ENCODE data around the gene ZNF474. TPM values are rescaled to one million over a fixed set of nuclear protein-coding genes. Genes with fewer than 3 reads are reported as not detected.

Gene ZNF474
- total RNA-seq, 2 donors from 2014 or later, result 0.16 TPM; not detected in 1

DNA sequence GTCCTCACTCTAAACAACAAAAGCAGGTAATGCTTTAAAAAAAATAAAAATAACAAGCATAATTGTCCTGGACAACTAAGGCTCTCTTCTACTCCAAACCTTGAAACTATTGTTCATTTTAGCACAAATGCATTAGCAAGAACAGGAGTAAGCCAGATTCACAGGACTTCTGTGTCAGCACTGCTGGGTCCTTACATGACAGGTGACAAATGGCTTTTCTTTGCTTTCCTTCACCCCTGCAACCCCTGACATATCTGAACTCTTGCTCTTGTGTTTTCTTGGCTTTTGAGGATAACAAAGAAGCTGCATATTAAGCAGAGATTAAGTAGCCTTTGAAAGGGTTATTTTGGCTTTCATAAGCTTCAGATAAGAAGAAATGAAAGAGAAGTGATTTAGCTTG, 71.1 kb downstream of the ZNF474 start:
- intact Hi-C loops (cut with DNase I), result no loop called here
- ATAC-seq (no peak), DNase-seq (no peak)

DNA sequence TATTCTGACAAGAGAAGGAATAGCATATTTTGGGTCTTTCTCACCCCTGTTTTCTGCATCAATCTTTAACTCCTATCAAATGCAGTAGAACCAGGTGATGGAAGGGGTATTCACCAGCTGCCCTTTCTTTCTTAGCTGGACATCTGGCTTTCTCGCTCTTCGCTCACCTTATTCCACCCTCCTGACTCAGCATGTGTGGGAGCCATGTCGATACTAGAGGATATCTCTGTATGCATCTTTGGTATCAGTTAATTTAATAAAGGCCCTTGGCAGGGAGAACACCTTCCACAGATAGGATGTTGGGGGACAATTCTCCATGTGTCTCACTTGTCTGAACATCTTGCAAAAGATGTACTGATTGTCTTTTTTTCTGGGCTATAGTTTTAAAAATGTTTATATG, 71.5 kb downstream of the ZNF474 start:
- intact Hi-C loops (cut with DNase I), result no loop called here

GRCh38 chr5:122201365-122201764, 72.0 kb downstream of the ZNF474 start:
- ATAC-seq (no peak), DNase-seq (no peak)
- intact Hi-C loops (cut with DNase I), result no loop called here

More for the DNA sequence above, 71.5 kb downstream of the ZNF474 start:
- ATAC-seq (no peak), DNase-seq (no peak)

- intact Hi-C loops (cut with DNase I), result no loop called here
- no peak for ATAC-seq
- DNase-seq, result no peak
These were observed 73.6 kb downstream of the ZNF474 start for GRCh38 chr5:122202952-122203351.

Other genes starting within 250 kb of the ZNF474 start
- gene SRFBP1, start 167.6 kb upstream of the ZNF474 start, total RNA-seq, result 10 to 100 TPM in 1 of 2 donors, 1 to 10 TPM in 1; 8.7 to 10.5 TPM
- gene LOX, start 51.3 kb upstream of the ZNF474 start, total RNA-seq, result 10 to 100 TPM; 19.2 to 25.2 TPM
- 1 to 10 TPM; 2.9 to 3.2 TPM for gene SNCAIP, start 182.7 kb downstream of the ZNF474 start, total RNA-seq

Data from left cardiac atrium (tissue), 4 donors.